Measurements from ENCODE around the gene MANSC4. TPM values are rescaled to one million over a fixed set of nuclear protein-coding genes. Genes with fewer than 3 reads are reported as not detected.

The MANSC4 gene
- total and polyA plus RNA-seq, 10 of the 15 experiments (the other 5 are each of a cell fraction or from before 2014, with no cell fraction given) = 0.18 to 0.21 (median 0.19) TPM; not detected in 7

DNA sequence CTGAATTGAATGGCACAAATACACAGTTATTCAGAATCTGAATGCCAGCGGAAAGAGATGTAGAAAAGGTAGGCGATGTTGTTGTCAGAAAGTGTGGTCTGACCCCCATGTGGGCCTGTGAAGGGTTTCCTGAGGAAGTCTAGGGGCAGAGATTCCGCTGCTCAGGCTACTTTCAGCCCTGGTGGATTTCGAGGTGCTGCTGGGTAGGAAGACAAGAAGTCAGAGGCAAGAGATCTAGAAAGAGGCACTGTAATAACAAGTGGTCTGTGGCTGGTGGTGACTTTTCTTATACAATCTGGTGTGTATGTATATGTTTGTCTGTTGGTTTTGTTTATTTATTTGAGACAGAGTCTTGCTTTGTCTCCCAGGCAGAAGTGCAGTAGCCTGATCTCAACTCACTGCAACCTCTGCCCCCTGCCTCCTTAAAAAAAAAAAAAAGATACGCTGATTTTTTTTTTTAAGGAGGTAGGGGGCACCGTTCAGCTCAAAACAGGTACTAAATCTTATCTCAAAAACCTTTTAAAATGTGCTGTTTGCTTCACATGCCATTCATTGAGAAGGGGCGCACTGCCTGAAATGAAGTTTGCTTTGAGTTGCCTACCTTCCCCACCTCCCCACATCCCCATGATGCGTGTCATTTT lies 27.1 kb upstream of the MANSC4 start:
- in situ Hi-C loops (cut with MboI) (no loop called here), intact Hi-C loops (cut with micrococcal nuclease; ENCODE audit: unreplicated experiment) (no loop called here)
- no peak for TF ChIP-seq NRF1 (conservative IDR thresholded peaks at IDR 0.05; ENCODE audit: low read depth, low read length)
- TF ChIP-seq, protein P1, sequence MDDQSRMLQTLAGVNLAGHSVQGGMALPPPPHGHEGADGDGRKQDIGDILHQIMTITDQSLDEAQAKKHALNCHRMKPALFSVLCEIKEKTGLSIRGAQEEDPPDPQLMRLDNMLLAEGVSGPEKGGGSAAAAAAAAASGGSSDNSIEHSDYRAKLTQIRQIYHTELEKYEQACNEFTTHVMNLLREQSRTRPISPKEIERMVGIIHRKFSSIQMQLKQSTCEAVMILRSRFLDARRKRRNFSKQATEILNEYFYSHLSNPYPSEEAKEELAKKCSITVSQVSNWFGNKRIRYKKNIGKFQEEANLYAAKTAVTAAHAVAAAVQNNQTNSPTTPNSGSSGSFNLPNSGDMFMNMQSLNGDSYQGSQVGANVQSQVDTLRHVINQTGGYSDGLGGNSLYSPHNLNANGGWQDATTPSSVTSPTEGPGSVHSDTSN (IDR thresholded peaks at IDR 0.05; ENCODE audit: insufficient replicate concordance, low read depth, low read length) = no peak
- TF ChIP-seq ZBED1 (IDR thresholded peaks at IDR 0.05; ENCODE audit: borderline replicate concordance) = no peak
- no peak for TF ChIP-seq IRF4 (IDR thresholded peaks at IDR 0.05; ENCODE audit: low read depth, low read length)
- TF ChIP-seq, protein P2, sequence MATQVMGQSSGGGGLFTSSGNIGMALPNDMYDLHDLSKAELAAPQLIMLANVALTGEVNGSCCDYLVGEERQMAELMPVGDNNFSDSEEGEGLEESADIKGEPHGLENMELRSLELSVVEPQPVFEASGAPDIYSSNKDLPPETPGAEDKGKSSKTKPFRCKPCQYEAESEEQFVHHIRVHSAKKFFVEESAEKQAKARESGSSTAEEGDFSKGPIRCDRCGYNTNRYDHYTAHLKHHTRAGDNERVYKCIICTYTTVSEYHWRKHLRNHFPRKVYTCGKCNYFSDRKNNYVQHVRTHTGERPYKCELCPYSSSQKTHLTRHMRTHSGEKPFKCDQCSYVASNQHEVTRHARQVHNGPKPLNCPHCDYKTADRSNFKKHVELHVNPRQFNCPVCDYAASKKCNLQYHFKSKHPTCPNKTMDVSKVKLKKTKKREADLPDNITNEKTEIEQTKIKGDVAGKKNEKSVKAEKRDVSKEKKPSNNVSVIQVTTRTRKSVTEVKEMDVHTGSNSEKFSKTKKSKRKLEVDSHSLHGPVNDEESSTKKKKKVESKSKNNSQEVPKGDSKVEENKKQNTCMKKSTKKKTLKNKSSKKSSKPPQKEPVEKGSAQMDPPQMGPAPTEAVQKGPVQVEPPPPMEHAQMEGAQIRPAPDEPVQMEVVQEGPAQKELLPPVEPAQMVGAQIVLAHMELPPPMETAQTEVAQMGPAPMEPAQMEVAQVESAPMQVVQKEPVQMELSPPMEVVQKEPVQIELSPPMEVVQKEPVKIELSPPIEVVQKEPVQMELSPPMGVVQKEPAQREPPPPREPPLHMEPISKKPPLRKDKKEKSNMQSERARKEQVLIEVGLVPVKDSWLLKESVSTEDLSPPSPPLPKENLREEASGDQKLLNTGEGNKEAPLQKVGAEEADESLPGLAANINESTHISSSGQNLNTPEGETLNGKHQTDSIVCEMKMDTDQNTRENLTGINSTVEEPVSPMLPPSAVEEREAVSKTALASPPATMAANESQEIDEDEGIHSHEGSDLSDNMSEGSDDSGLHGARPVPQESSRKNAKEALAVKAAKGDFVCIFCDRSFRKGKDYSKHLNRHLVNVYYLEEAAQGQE (IDR thresholded peaks at IDR 0.05; ENCODE audit: low read depth, low read length) = no peak
- TF ChIP-seq JUND (IDR thresholded peaks at IDR 0.05; ENCODE audit: low read depth, low read length) = no peak
- no peak for TF ChIP-seq ASH2L (IDR thresholded peaks at IDR 0.05; ENCODE audit: borderline replicate concordance, low read depth)
- no peak for TF ChIP-seq NFIC (IDR thresholded peaks at IDR 0.05; ENCODE audit: low read depth, low read length)
- no peak for TF ChIP-seq SREBF1 (IDR thresholded peaks at IDR 0.05; ENCODE audit: low read length)
- TF ChIP-seq GABPA (IDR thresholded peaks at IDR 0.05; ENCODE audit: low read depth) = no peak
- TF ChIP-seq TCF7 (IDR thresholded peaks at IDR 0.05; ENCODE audit: borderline replicate concordance) = no peak
- TF ChIP-seq ZZZ3 (IDR thresholded peaks at IDR 0.05; ENCODE audit: control insufficient read depth, insufficient read length, low read depth) = no peak
- no peak for TF ChIP-seq BRCA1 (IDR thresholded peaks at IDR 0.05; ENCODE audit: low read depth, low read length)
- Histone ChIP-seq H3K36me3 (ENCODE audit: control insufficient read depth in 2 of 2, insufficient read depth in 2 of 2, low read length in 1 of 2) (no peaks in the 10 kb centered on the region), H3K4me1 (ENCODE audit: control insufficient read depth, insufficient read depth, low read length) (no peaks in the 10 kb centered on the region), H3K4me2 (ENCODE audit: control insufficient read depth, insufficient read depth) (no peak overlapping the region), H3K27ac (ENCODE audit: control insufficient read depth, insufficient read depth) (no peak overlapping the region), H3K9ac (ENCODE audit: control insufficient read depth, insufficient read depth, low read length) (no peak overlapping the region), H2AFZ (ENCODE audit: control insufficient read depth, low read depth, low read length) (no peak overlapping the region), H3K4me3 (no peak overlapping the region), H3K9me3 (replicated peaks; ENCODE audit: control insufficient read depth, insufficient read depth, low read length) (no peaks in the 10 kb centered on the region; the same call in 2 of the 3 replicates), H4K20me1 (ENCODE audit: control insufficient read depth, insufficient read depth) (no peaks in the 10 kb centered on the region), H3K27me3 (replicated peaks in 1 of 2; ENCODE audit: control insufficient read depth in 2 of 2, insufficient read depth in 2 of 2, low read length in 1 of 2) (no peaks in the 10 kb centered on the region), H3K79me2 (ENCODE audit: control insufficient read depth, insufficient read depth, low read length) (no peaks in the 10 kb centered on the region)
- SMC1A ChIA-PET (ENCODE audit: uncharacterized antibody, unreplicated experiment) = interaction anchor here (0.7 to 1.2 kb wide), 2 partner anchors 16 to 309 kb away, joined by 3 to 4 read pairs; no protein-coding TSS in a partner anchor
- POLR2A ChIA-PET = no interaction called here
- WGBS (ENCODE audit: insufficient coverage, insufficient replicate concordance, low lambda C conversion rate, missing lambda C conversion rate) = 30% methylated on average over 8 of the region's 8 CpGs
- ATAC-seq (no peak), DNase-seq (ENCODE audit: low read depth, low spot score) (no peak), FAIRE-seq (no peak)
- no TSS peak for BruUV-seq (replicated peaks)
- RAD21 ChIA-PET (ENCODE audit: unreplicated experiment) = interaction anchor here (0.7 kb wide), 1 partner anchor 10 kb away, joined by 3 read pairs; no protein-coding TSS in a partner anchor
- CTCF ChIA-PET = no interaction called here

All from GM12878 (cell line).